Measurements from ENCODE around the gene CCDC146. TPM values are rescaled to one million over a fixed set of nuclear protein-coding genes. Genes with fewer than 3 reads are reported as not detected.

CCDC146 gene
- polyA plus RNA-seq, 1 donor from 2014 or later, result 13.0 TPM

DNA sequence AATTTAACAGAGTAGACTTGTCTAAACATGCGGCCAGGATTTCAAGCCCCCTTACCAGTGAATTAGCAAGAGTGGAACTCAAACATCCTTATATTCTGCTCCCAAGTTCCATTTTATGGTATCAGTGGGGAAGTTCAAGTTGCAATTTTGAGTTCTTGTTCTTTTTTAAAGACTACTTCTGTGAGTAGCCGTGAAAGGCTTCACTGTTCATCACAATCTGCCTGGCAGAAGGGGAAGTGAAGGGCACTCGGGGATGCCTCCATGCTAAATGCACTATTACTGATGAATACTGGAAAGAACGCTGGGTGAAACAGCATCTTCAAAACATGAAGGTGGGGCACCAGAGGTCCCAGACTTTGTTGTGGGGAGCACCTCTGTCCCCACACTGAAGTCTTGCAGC, 99.7 kb downstream of the CCDC146 start:
- Histone ChIP-seq H3K36me3 (ENCODE audit: insufficient read depth, low read length) (no peaks in the 10 kb centered on the region), H3K4me2 (ENCODE audit: low read length) (no peak overlapping the region), H3K9ac (ENCODE audit: low read length) (no peak overlapping the region), H4K20me1 (ENCODE audit: insufficient read depth) (no peaks in the 10 kb centered on the region), H2AFZ (ENCODE audit: low read depth, low read length) (no peak overlapping the region), H3K9me2 (ENCODE audit: insufficient read depth, low read length) (no peaks in the 10 kb centered on the region), H3K79me2 (replicated peaks; ENCODE audit: insufficient read depth, low read length) (no peaks in the 10 kb centered on the region), H3K27me3 (ENCODE audit: insufficient read depth, low read depth, low read length) (no peaks in the 10 kb centered on the region), H3F3A (ENCODE audit: insufficient read depth, low read length, poor library complexity, severe bottlenecking) (no peaks in the 10 kb centered on the region), H3K4me3 (ENCODE audit: low read length) (no peak overlapping the region), H3K9me3 (ENCODE audit: low read length) (no peaks in the 10 kb centered on the region), H3K27ac (ENCODE audit: low read length) (no peak overlapping the region)
- TF ChIP-seq, protein P1, sequence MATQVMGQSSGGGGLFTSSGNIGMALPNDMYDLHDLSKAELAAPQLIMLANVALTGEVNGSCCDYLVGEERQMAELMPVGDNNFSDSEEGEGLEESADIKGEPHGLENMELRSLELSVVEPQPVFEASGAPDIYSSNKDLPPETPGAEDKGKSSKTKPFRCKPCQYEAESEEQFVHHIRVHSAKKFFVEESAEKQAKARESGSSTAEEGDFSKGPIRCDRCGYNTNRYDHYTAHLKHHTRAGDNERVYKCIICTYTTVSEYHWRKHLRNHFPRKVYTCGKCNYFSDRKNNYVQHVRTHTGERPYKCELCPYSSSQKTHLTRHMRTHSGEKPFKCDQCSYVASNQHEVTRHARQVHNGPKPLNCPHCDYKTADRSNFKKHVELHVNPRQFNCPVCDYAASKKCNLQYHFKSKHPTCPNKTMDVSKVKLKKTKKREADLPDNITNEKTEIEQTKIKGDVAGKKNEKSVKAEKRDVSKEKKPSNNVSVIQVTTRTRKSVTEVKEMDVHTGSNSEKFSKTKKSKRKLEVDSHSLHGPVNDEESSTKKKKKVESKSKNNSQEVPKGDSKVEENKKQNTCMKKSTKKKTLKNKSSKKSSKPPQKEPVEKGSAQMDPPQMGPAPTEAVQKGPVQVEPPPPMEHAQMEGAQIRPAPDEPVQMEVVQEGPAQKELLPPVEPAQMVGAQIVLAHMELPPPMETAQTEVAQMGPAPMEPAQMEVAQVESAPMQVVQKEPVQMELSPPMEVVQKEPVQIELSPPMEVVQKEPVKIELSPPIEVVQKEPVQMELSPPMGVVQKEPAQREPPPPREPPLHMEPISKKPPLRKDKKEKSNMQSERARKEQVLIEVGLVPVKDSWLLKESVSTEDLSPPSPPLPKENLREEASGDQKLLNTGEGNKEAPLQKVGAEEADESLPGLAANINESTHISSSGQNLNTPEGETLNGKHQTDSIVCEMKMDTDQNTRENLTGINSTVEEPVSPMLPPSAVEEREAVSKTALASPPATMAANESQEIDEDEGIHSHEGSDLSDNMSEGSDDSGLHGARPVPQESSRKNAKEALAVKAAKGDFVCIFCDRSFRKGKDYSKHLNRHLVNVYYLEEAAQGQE (IDR thresholded peaks at IDR 0.05; ENCODE audit: borderline replicate concordance), result no peak
- no peak for TF ChIP-seq SMC3 (conservative IDR thresholded peaks at IDR 0.05; ENCODE audit: poor library complexity)
- TF ChIP-seq RAD21 (conservative IDR thresholded peaks at IDR 0.05), result no peak
- TF ChIP-seq MXI1 (conservative IDR thresholded peaks at IDR 0.05; ENCODE audit: poor library complexity, severe bottlenecking), result no peak
- TF ChIP-seq POLR2AphosphoS5 (IDR thresholded peaks at IDR 0.05), result no peak
- TF ChIP-seq TAF1 (IDR thresholded peaks at IDR 0.05; ENCODE audit: low read depth), result no peak
- no peak for TF ChIP-seq EP300 (conservative IDR thresholded peaks at IDR 0.05; ENCODE audit: poor library complexity, severe bottlenecking)
- no peak for TF ChIP-seq CTCF (IDR thresholded peaks at IDR 0.05; ENCODE audit: poor library complexity, severe bottlenecking)
- no peak for TF ChIP-seq EZH2 (IDR thresholded peaks at IDR 0.05; ENCODE audit: borderline replicate concordance, insufficient read depth, low read length, poor library complexity, severe bottlenecking)

GRCh38 chr7:77222819-77223218, 100.4 kb downstream of the CCDC146 start:
- no peak for TF ChIP-seq TAF1 (IDR thresholded peaks at IDR 0.05; ENCODE audit: low read depth)
- no peak for TF ChIP-seq MXI1 (conservative IDR thresholded peaks at IDR 0.05; ENCODE audit: poor library complexity, severe bottlenecking)
- TF ChIP-seq, protein P1 (IDR thresholded peaks at IDR 0.05; ENCODE audit: borderline replicate concordance), result no peak
- TF ChIP-seq RAD21 (conservative IDR thresholded peaks at IDR 0.05), result no peak
- no peak for TF ChIP-seq POLR2AphosphoS5 (IDR thresholded peaks at IDR 0.05)
- no peak for TF ChIP-seq EZH2 (IDR thresholded peaks at IDR 0.05; ENCODE audit: borderline replicate concordance, insufficient read depth, low read length, poor library complexity, severe bottlenecking)
- TF ChIP-seq CTCF (IDR thresholded peaks at IDR 0.05; ENCODE audit: poor library complexity, severe bottlenecking), result no peak
- TF ChIP-seq SMC3 (conservative IDR thresholded peaks at IDR 0.05; ENCODE audit: poor library complexity), result no peak
- TF ChIP-seq EP300 (conservative IDR thresholded peaks at IDR 0.05; ENCODE audit: poor library complexity, severe bottlenecking), result no peak
- H3K4me3 ChIP-seq (ENCODE audit: low read length), result no peak overlapping the region
- no peak overlapping the region for H3K4me2 ChIP-seq (ENCODE audit: low read length)
- no peaks in the 10 kb centered on the region for H3K27me3 ChIP-seq (ENCODE audit: insufficient read depth, low read depth, low read length)
- H3F3A ChIP-seq (ENCODE audit: insufficient read depth, low read length, poor library complexity, severe bottlenecking), result no peaks in the 10 kb centered on the region
- H3K9me2 ChIP-seq (ENCODE audit: insufficient read depth, low read length), result no peaks in the 10 kb centered on the region
- no peaks in the 10 kb centered on the region for H3K36me3 ChIP-seq (ENCODE audit: insufficient read depth, low read length)
- no peak overlapping the region for H3K27ac ChIP-seq (ENCODE audit: low read length)
- H3K79me2 ChIP-seq (replicated peaks; ENCODE audit: insufficient read depth, low read length), result no peaks in the 10 kb centered on the region
- no peaks in the 10 kb centered on the region for H3K9me3 ChIP-seq (ENCODE audit: low read length)
- H4K20me1 ChIP-seq (ENCODE audit: insufficient read depth), result no peaks in the 10 kb centered on the region
- no peak overlapping the region for H2AFZ ChIP-seq (ENCODE audit: low read depth, low read length)
- no peak overlapping the region for H3K9ac ChIP-seq (ENCODE audit: low read length)

Data from neural cell (in vitro differentiated cells).